Cardiac atrium fibroblast (primary cell): ENCODE data around the gene USP17L24. TPM values are rescaled to one million over a fixed set of nuclear protein-coding genes. Genes with fewer than 3 reads are reported as not detected.

ENCODE experiments used
- total RNA-seq: library from RNA; depleted of rRNA; stranded (reverse); fragments of >200 nt; gene quantifications from 2 replicates; pipeline ENCODE4 v1.2.3, GENCODE V29; 2015

Gene USP17L24
- total RNA-seq: not detected in 2 replicates

GRCh38 chr4:9324865-9325264 is at the start of gene USP17L24:
USP17L24 (plus strand) TSS chr4:9325165; CDS start chr4:9325165, 0 bp downstream.

GRCh38 chr4:9329611-9330010 is 4.6 kb downstream of the USP17L24 start, which contains the start of gene USP17L25:
USP17L25 (plus strand) TSS chr4:9329911; CDS start chr4:9329911, 0 bp downstream.

GRCh38 chr4:9334358-9334757 is 9.4 kb downstream of the USP17L24 start, which contains the start of gene USP17L26:
USP17L26 (plus strand) TSS chr4:9334658; CDS start chr4:9334658, 0 bp downstream.

GRCh38 chr4:9339103-9339502 is 14.1 kb downstream of the USP17L24 start, which contains the start of gene USP17L5:
USP17L5 (plus strand) TSS chr4:9339403; CDS start chr4:9339403, 0 bp downstream.

GRCh38 chr4:9343848-9344247 is 18.9 kb downstream of the USP17L24 start, which contains the start of gene USP17L27:
USP17L27 (plus strand) TSS chr4:9344148; CDS start chr4:9344148, 0 bp downstream.

GRCh38 chr4:9348593-9348992 is 23.6 kb downstream of the USP17L24 start, which contains the start of gene USP17L28:
USP17L28 (plus strand) TSS chr4:9348893; CDS start chr4:9348893, 0 bp downstream.

GRCh38 chr4:9353338-9353737 is 28.4 kb downstream of the USP17L24 start, which contains the start of gene USP17L29:
USP17L29 (plus strand) TSS chr4:9353638; CDS start chr4:9353638, 0 bp downstream.

GRCh38 chr4:9362829-9363228 is 37.9 kb downstream of the USP17L24 start, which contains the start of gene USP17L30:
USP17L30 (plus strand) TSS chr4:9363129; CDS start chr4:9363129, 0 bp downstream.

Other genes starting within 250 kb of the USP17L24 start
- not detected in 2 replicates for gene FAM90A26, start 154.8 kb upstream of the USP17L24 start, total RNA-seq
- not detected in 2 replicates for gene USP17L10, start 114.5 kb upstream of the USP17L24 start, total RNA-seq
- gene USP17L11, start 109.8 kb upstream of the USP17L24 start, total RNA-seq: not detected in 2 replicates
- not detected in 2 replicates for gene USP17L12, start 105.0 kb upstream of the USP17L24 start, total RNA-seq
- not detected in 2 replicates for gene USP17L13, start 100.3 kb upstream of the USP17L24 start, total RNA-seq
- gene USP17L15, start 90.8 kb upstream of the USP17L24 start, total RNA-seq: not detected in 2 replicates
- not detected in 2 replicates for gene USP17L17, start 81.3 kb upstream of the USP17L24 start, total RNA-seq
- gene USP17L18, start 76.5 kb upstream of the USP17L24 start, total RNA-seq: not detected in 2 replicates
- gene USP17L19, start 71.8 kb upstream of the USP17L24 start, total RNA-seq: not detected in 2 replicates
- not detected in 2 replicates for gene USP17L20, start 67.0 kb upstream of the USP17L24 start, total RNA-seq
- not detected in 2 replicates for gene USP17L21, start 62.3 kb upstream of the USP17L24 start, total RNA-seq
- not detected in 2 replicates for gene USP17L22, start 57.5 kb upstream of the USP17L24 start, total RNA-seq
- not detected in 2 replicates for gene USP17L25, start 4.7 kb downstream of the USP17L24 start, total RNA-seq
- not detected in 2 replicates for gene USP17L26, start 9.5 kb downstream of the USP17L24 start, total RNA-seq
- gene USP17L5, start 14.2 kb downstream of the USP17L24 start, total RNA-seq: not detected in 2 replicates
- not detected in 2 replicates for gene USP17L27, start 19.0 kb downstream of the USP17L24 start, total RNA-seq
- gene USP17L28, start 23.7 kb downstream of the USP17L24 start, total RNA-seq: not detected in 2 replicates
- not detected in 2 replicates for gene USP17L29, start 28.5 kb downstream of the USP17L24 start, total RNA-seq
- gene USP17L30, start 38.0 kb downstream of the USP17L24 start, total RNA-seq: not detected in 2 replicates
- not detected in 2 replicates for gene DEFB131A, start 119.2 kb downstream of the USP17L24 start, total RNA-seq